Measurements from ENCODE around the gene WRAP73. TPM values are rescaled to one million over a fixed set of nuclear protein-coding genes. Genes with fewer than 3 reads are reported as not detected.

Gene WRAP73
- total RNA-seq, result 4.7 and 10.2 TPM in 2 replicates

DNA sequence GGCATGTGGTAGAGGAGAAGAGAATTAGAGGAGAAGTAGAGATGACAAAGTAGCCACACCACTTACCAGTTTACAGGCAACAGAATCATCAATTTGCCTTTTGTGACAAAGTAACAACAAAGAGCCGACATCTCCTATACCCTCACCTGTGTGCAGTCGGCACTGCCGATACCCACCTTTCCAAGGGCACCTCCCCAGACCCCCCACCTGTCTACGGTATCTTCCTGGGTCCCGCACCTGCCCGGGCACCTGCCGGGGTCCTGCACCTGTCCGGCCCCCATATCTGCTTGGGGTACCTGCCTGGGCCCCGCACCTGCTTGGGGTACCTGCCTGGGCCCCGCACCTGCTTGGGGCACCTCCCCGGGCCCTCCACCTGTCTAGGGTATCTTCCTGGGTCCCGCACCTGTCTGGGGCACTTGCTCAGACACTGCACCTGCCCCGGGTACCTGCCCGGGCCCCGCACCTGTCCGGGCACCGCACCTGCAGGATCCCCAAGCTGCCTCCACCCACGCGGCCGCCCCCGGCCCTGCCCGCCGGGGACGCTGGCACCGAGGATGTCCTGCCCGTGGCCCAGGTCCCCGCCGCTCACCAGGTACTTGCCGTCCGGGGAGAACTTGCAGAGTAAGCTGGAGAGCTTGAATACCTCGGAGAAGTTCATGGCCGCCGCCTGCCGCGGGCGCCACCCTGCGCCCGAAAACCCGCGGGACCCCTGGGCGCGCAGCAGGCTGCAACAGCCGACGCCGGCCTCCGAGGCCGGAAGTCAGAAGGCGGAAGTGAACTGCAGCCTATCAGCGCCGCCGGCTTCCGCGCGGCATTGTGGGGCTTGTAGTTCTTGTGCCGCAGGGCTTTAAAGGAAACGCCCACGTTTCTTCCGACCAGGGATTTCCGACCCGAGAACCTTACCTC lies at the start of gene WRAP73:
WRAP73 (minus strand) TSS at position 762 of the 906 bp plus-strand sequence; CDS start at position 658, 104 bp downstream.

DNA sequence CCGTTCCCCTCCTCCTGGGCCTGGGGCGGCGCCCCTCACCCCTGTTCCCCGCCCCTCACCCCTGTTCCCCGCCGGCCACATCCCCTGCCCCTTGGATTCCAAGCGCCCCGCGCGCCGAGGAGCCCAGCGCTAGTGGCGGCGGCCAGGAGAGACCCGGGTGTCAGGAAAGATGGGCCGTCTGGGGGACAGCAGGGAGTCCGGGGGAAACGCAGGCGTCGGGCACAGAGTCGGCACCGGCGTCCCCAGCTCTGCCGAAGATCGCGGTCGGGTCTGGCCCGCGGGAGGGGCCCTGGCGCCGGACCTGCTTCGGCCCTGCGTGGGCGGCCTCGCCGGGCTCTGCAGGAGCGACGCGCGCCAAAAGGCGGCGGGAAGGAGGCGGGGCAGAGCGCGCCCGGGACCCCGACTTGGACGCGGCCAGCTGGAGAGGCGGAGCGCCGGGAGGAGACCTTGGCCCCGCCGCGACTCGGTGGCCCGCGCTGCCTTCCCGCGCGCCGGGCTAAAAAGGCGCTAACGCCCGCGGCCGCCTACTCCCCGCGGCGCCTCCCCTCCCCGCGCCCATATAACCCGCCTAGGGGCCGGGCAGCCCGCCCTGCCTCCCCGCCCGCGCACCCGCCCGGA lies 2.1 kb upstream of the WRAP73 start, which contains the start of gene TP73:
TP73 (plus strand) TSS at position 587 of the 618 bp plus-strand sequence. CDS start 29,850 bp downstream, outside the sequence.

DNA sequence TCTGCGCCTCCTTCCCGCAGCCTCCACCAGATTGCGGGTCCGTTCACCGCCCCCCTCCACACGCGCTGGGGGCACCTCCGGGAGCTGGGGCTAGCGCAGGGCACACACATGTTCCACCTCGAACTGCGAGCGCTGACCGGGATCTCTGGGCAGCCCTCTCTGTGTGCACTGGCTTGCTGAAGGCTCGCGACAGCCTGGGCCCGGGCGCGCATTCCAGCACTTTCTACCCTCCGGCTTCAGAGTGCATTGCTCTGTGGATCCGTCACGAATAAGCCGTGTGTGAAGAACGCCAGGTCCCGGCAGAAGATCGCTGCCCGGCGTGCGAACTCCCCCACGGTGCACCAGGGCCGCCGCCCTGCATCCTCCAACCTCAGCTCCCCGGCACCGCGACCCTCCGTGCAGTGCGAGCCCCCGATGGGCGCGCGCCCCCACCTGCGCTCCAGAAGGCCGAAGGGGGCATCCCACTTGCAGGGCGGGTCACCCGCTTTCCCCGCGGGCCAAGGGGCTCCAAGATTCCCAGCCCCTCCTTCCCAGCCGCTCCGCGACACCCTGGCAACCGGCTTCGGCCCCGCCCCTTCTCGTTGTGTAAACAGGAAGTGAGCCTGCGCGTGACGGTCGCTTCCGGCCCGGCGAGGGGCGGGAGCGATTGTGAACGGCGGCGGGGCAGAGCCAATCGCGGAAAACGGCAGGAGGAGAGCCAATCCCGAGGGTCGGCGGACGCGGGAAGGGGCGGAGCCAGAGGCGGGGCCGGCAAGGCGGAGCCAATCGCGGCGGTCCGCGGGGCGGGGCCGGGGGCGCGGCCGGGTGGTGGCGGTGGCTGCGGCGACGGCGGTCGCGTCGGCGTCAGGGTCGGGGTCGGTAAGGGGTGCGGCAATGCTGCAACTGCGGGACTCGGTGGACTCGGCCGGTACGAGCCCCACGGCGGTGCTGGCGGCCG lies 25.4 kb downstream of the WRAP73 start, which contains the start of gene TPRG1L:
TPRG1L (plus strand) TSS at position 816 of the 937 bp plus-strand sequence; CDS start at position 874, 58 bp downstream.

GRCh38 chr1:3611170-3612019 lies 38.5 kb downstream of the WRAP73 start, which contains the start of gene MEGF6:
TSS of gene MEGF6 (minus strand) at chr1:3611508. CDS start at chr1:3611268, 240 bp downstream.

Other genes with a start within 250 kb of the WRAP73 start
- gene ARHGEF16, start 195.4 kb downstream of the WRAP73 start, total RNA-seq, result 0.39 and 4.1 TPM in 2 replicates
- gene MEGF6, start 38.6 kb downstream of the WRAP73 start, total RNA-seq, result 4.0 and 4.3 TPM in 2 replicates
- 18.8 and 19.7 TPM in 2 replicates for gene TPRG1L, start 25.1 kb downstream of the WRAP73 start, total RNA-seq
- 0.39 and 0.98 TPM in 2 replicates for gene TP73, start 2.4 kb upstream of the WRAP73 start, total RNA-seq
- gene CCDC27, start 102.3 kb upstream of the WRAP73 start, total RNA-seq, result not detected in 2 replicates
- 4.7 and 8.6 TPM in 2 replicates for gene SMIM1, start 122.6 kb upstream of the WRAP73 start, total RNA-seq
- gene LRRC47, start 146.4 kb upstream of the WRAP73 start, total RNA-seq, result 43.6 and 44.6 TPM in 2 replicates
- gene CEP104, start 207.1 kb upstream of the WRAP73 start, total RNA-seq, result 23.2 and 36.9 TPM in 2 replicates
- gene DFFB, start 207.4 kb upstream of the WRAP73 start, total RNA-seq, result 3.9 and 4.6 TPM in 2 replicates